Fibroblast of lung (primary cell): ENCODE data around the gene BORCS8. TPM values are rescaled to one million over a fixed set of nuclear protein-coding genes. Genes with fewer than 3 reads are reported as not detected.

Source experiments
- DNase-seq, 2 donors: peaks; one replicate each; pipeline versions ENCODE4 v3.0.0 to v3.0.0-alpha.2; 2010; ENCODE audit warnings: low read depth in 2 of 2
- H2AFZ ChIP-seq: 2 replicates; pipeline ENCODE4 v1.5.1; 2012; ENCODE audit warnings: low read length, control low read depth, inconsistent platforms
- H3K27ac ChIP-seq: 2 replicates; pipeline ENCODE4 v1.5.1; 2011; ENCODE audit warnings: low read length, control low read depth; ENCODE audit not compliant: insufficient read depth
- H3K27me3 ChIP-seq: 2 replicates; pipeline ENCODE4 v1.5.1; 2011; ENCODE audit warnings: mild to moderate bottlenecking, low read length; ENCODE audit not compliant: control insufficient read depth, insufficient read depth
- H3K36me3 ChIP-seq: 2 replicates; pipeline ENCODE4 v1.5.1; 2011; ENCODE audit warnings: low read length; ENCODE audit not compliant: control insufficient read depth, insufficient read depth
- H3K4me1 ChIP-seq: 2 replicates; pipeline ENCODE4 v1.5.1; 2011; ENCODE audit warnings: low read length; ENCODE audit not compliant: control insufficient read depth, insufficient read depth; ENCODE audit errors: extremely low read depth
- H3K4me2 ChIP-seq: 2 replicates; pipeline ENCODE4 v1.5.1; 2011; ENCODE audit warnings: low read length, control low read depth; ENCODE audit not compliant: insufficient read depth; ENCODE audit errors: extremely low read depth
- H3K4me3 ChIP-seq, 4 experiments: fragments of 200-600 bp in 1 of 4; sonication (generic) in 1 of 4; replicated peaks in 1 of 4; 2 replicates each; pipeline ENCODE4 v1.5.1; 2011 to 2016; ENCODE audit warnings: low read length in 4 of 4, low read depth in 3 of 4, mild to moderate bottlenecking in 3 of 4, control low read depth in 2 of 4, inconsistent platforms in 1 of 4, mixed read lengths in 1 of 4; ENCODE audit not compliant: insufficient read depth in 1 of 4; ENCODE audit errors: control extremely low read depth in 1 of 4
- H3K79me2 ChIP-seq: 2 replicates; pipeline ENCODE4 v1.5.1; 2012; ENCODE audit warnings: mild to moderate bottlenecking, low read length, inconsistent platforms; ENCODE audit not compliant: control insufficient read depth, insufficient read depth
- H3K9ac ChIP-seq: 2 replicates; pipeline ENCODE4 v1.5.1; 2011; ENCODE audit warnings: mild to moderate bottlenecking, low read length, control low read depth; ENCODE audit not compliant: insufficient read depth
- H3K9me3 ChIP-seq: 2 replicates; pipeline ENCODE4 v1.5.1; 2012; ENCODE audit warnings: low read depth, low read length; ENCODE audit not compliant: control insufficient read depth, insufficient read depth
- H4K20me1 ChIP-seq: 2 replicates; pipeline ENCODE4 v1.5.1; 2011; ENCODE audit warnings: low read length; ENCODE audit not compliant: control insufficient read depth, insufficient read depth; ENCODE audit errors: extremely low read depth
- CTCF ChIP-seq, 2 donors: IDR thresholded peaks in 1 of 2; conservative IDR thresholded peaks in 1 of 2; 1 replicate in 1 of 2; 2 replicates in 1 of 2; pipeline ENCODE4 v1.5.1; 2011 to 2012; ENCODE audit warnings: low read length in 2 of 2, control low read depth in 1 of 2, inconsistent platforms in 1 of 2, low read depth in 1 of 2, mild to moderate bottlenecking in 1 of 2
- EZH2 ChIP-seq: IDR thresholded peaks from 2 replicates; pipeline ENCODE4 v1.5.1; 2012; ENCODE audit warnings: low read length, control low read depth, mild to moderate bottlenecking; ENCODE audit errors: missing control alignments
- polyA plus RNA-seq, 2 donors: library from polyadenylated mRNA; depleted of rRNA in 1 of 2; stranded (reverse) in 1 of 2; unstranded in 1 of 2; fragments of >200 nt; gene quantifications; 2 replicates each; pipeline ENCODE4 v1.2.1, GENCODE V29; 2011 to 2012; ENCODE audit warnings: missing spikeins in 1 of 2
- total RNA-seq: library from RNA; depleted of rRNA; stranded (reverse); fragments of >200 nt; gene quantifications from 2 replicates; pipeline ENCODE4 v1.2.1, GENCODE V29; 2014

The BORCS8 gene
- total and polyA plus RNA-seq, 2 donors (not counting 1 experiment from before 2014, with no cell fraction given): 10.7 to 13.9 TPM

- H3K4me2 ChIP-seq: no peak overlapping the region
- no peaks in the 10 kb centered on the region for H3K4me1 ChIP-seq
- no peak overlapping the region for H3K9ac ChIP-seq
- no peaks in the 10 kb centered on the region for H3K36me3 ChIP-seq
- H2AFZ ChIP-seq: no peak overlapping the region
- TF ChIP-seq CTCF (conservative IDR thresholded peaks at IDR 0.05 in 1 of 2, IDR thresholded peaks at IDR 0.05 in 1 of 2; ENCODE audit: low read depth in 1 of 2, low read length in 2 of 2) (no peak), EZH2 (no peak)
- H3K4me3 ChIP-seq: no peak overlapping the region
- DNase-seq: peak; percentile 19 to 20
- no peaks in the 10 kb centered on the region for H3K9me3 ChIP-seq
- no peaks in the 10 kb centered on the region for H3K79me2 ChIP-seq
- H4K20me1 ChIP-seq: no peaks in the 10 kb centered on the region
- H3K27ac ChIP-seq: no peak overlapping the region
- H3K27me3 ChIP-seq: peaks cover 12% of the 10 kb centered on the region
Measured at GRCh38 chr19:19217099-19217498, 25.1 kb upstream of the BORCS8 start.

GRCh38 chr19:19215792-19216191, 23.8 kb upstream of the BORCS8 start:
- H3K36me3 ChIP-seq: no peaks in the 10 kb centered on the region
- no peak overlapping the region for H3K4me3 ChIP-seq
- TF ChIP-seq EZH2: no peak
- TF ChIP-seq CTCF (conservative IDR thresholded peaks at IDR 0.05 in 1 of 2, IDR thresholded peaks at IDR 0.05 in 1 of 2; ENCODE audit: low read depth in 1 of 2, low read length in 2 of 2): no peak
- no peaks in the 10 kb centered on the region for H3K9me3 ChIP-seq
- no peaks in the 10 kb centered on the region for H4K20me1 ChIP-seq
- H3K79me2 ChIP-seq: no peaks in the 10 kb centered on the region
- no peak overlapping the region for H3K9ac ChIP-seq
- no peak overlapping the region for H3K27ac ChIP-seq
- peaks cover 18% of the 10 kb centered on the region for H3K27me3 ChIP-seq
- H3K4me2 ChIP-seq: no peak overlapping the region
- no peak overlapping the region for H2AFZ ChIP-seq
- no peak for DNase-seq
- no peaks in the 10 kb centered on the region for H3K4me1 ChIP-seq

- H3K79me2 ChIP-seq: no peaks in the 10 kb centered on the region
- H3K9ac ChIP-seq: no peak overlapping the region
- peak; percentile 23 to 42 for DNase-seq
- no peaks in the 10 kb centered on the region for H3K9me3 ChIP-seq
- H4K20me1 ChIP-seq: no peaks in the 10 kb centered on the region
- peaks cover 18% of the 10 kb centered on the region for H3K27me3 ChIP-seq
- no peaks in the 10 kb centered on the region for H3K36me3 ChIP-seq
- TF ChIP-seq CTCF (conservative IDR thresholded peaks at IDR 0.05 in 1 of 2, IDR thresholded peaks at IDR 0.05 in 1 of 2; ENCODE audit: low read depth in 1 of 2, low read length in 2 of 2): no peak
- TF ChIP-seq EZH2: no peak
- H3K4me3 ChIP-seq: no peak overlapping the region
- no peak overlapping the region for H2AFZ ChIP-seq
- H3K27ac ChIP-seq: no peak overlapping the region
- no peaks in the 10 kb centered on the region for H3K4me1 ChIP-seq
- H3K4me2 ChIP-seq: no peak overlapping the region
Measured at GRCh38 chr19:19214892-19215291, 22.9 kb upstream of the BORCS8 start.
